T-helper 1 cell treated with Interleukin-12 subunit alpha and Interleukin-12 subunit beta and Interleukin-4 antibody, amounts not matched to agents 30 μg/mL and 1 μg/mL, for 36 hours (primary cell): Measurements from ENCODE around the gene GPRIN1.
"Not testable (repeated sequence)": the region's sequence is repeated elsewhere in the genome, so short reads cannot be mapped to it uniquely, and the experiment has no call there.

ENCODE experiments used
- H3K27ac Mint-ChIP-seq: one replicate; pipeline ENCODE4 v1.8.0; 2021; ENCODE audit warnings: mild to moderate bottlenecking, mixed read lengths
- H3K27me3 Mint-ChIP-seq: one replicate; pipeline ENCODE4 v1.8.0; 2021; ENCODE audit warnings: low read depth, mixed read lengths
- H3K36me3 Mint-ChIP-seq: one replicate; pipeline ENCODE4 v1.8.0; 2021; ENCODE audit warnings: low read depth, mixed read lengths
- H3K4me1 Mint-ChIP-seq: one replicate; pipeline ENCODE4 v1.8.0; 2021; ENCODE audit warnings: low read depth, mixed read lengths
- H3K4me3 Mint-ChIP-seq: one replicate; pipeline ENCODE4 v1.8.0; 2021; ENCODE audit warnings: mild to moderate bottlenecking, moderate library complexity, mixed read lengths
- H3K9me3 Mint-ChIP-seq: one replicate; pipeline ENCODE4 v1.8.0; 2021; ENCODE audit warnings: mixed read lengths

The GPRIN1 gene

DNA sequence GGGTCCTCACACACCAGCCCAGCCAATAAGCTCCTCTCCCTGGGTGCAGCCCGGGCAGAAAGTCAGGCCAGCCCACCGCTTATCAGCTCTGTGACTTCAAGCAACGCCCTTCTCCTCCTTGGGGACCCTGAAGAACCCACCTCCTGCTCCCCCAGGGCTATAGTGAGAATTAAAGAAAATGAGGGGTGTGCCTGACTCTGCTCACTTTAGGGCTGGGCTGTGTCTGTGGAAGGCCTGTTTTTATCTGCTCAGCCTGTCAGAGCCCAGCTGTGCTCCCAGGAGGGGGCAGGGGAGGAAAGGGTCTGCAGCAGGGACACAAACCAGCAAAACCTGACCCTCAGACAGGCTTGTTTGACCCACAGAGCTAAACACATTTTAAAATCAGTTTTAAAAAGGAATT is 3.9 kb downstream of the GPRIN1 start:
- Mint-ChIP-seq H3K27ac (no peak overlapping the region), H3K4me1 (peaks cover 16% of the 10 kb centered on the region), H3K27me3 (peaks cover 29% of the 10 kb centered on the region), H3K36me3 (peaks cover 3% of the 10 kb centered on the region), H3K4me3 (no peak overlapping the region), H3K9me3 (no peaks in the 10 kb centered on the region)

GRCh38 chr5:176603091-176603490 is 6.9 kb downstream of the GPRIN1 start:
- no peaks in the 10 kb centered on the region for H3K36me3 Mint-ChIP-seq
- peaks cover 1% of the 10 kb centered on the region for H3K4me1 Mint-ChIP-seq
- no peak overlapping the region for H3K4me3 Mint-ChIP-seq
- no peaks in the 10 kb centered on the region for H3K9me3 Mint-ChIP-seq
- H3K27me3 Mint-ChIP-seq = peaks cover 15% of the 10 kb centered on the region
- no peak overlapping the region for H3K27ac Mint-ChIP-seq

DNA sequence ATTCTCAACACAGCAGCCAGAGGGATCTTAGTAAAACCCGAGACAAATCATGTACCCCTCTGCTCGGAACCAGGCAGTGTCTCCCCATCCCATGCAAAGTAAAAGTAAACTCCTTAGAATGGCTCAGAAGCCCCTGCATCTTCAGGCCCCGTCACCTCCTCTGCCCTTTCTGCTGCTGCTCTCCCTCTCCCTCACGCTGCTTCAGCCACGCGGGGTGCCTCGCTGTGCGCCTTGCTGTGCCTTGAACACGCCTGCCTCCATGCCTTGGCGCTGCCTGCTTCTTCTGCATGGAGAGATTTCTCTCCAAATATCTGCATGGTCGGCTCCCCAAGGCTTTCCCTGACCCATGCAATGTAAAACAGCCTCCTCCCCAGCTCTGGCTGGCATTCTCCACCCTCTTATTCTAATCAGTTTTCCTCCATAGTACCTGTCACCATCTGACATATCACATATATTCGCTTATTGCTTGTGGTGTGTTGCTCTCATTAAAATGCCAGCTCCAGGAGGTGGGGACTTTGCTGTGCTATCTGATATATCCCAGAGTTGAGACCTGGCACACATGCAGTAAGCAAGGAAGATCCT is 8.0 kb downstream of the GPRIN1 start:
- no peak overlapping the region for H3K4me3 Mint-ChIP-seq
- H3K9me3 Mint-ChIP-seq = no peaks in the 10 kb centered on the region
- H3K36me3 Mint-ChIP-seq = no peaks in the 10 kb centered on the region
- peaks cover 15% of the 10 kb centered on the region for H3K27me3 Mint-ChIP-seq
- no peak overlapping the region for H3K27ac Mint-ChIP-seq
- no peaks in the 10 kb centered on the region for H3K4me1 Mint-ChIP-seq

DNA sequence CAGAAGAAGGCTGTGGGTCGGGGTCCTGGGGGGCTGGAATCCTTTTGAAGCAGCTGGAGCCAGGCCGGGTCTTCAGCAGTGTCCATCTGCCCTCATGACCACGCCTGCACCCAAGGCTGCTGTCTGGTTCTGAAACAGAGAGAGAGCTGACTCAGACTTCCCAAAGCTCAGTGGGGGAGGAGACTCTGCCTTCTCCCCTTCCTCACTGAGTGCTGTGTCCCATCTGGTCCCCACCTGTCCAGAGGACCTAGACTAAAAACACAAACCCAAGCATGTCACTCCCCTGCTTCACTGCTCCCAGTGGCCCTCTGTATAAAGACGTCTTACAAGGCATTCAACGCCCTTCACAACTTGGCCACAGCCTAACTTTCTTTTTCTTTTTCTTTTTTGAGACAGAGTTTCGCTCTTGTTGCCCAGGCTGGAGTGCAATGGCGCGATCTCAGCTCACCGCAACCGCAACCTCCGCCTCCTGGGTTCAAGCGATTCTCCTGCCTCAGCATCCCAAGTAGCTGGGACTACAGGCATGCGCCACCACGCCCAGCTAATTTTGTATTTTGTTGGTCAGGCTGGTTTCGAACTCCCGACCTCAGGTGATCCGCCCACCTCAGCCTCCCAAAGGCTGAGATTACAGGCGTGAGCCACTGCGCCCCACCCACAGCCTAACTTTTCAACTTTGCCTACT is 10.1 kb downstream of the GPRIN1 start:
- H3K9me3 Mint-ChIP-seq, H3K4me1 Mint-ChIP-seq, H3K4me3 Mint-ChIP-seq, H3K36me3 Mint-ChIP-seq, H3K27ac Mint-ChIP-seq: not testable (repeated sequence)
- peaks cover 15% of the 10 kb centered on the region for H3K27me3 Mint-ChIP-seq

- H3K27me3 Mint-ChIP-seq = peaks cover 10% of the 10 kb centered on the region
These were observed 12.3 kb downstream of the GPRIN1 start for GRCh38 chr5:176597417-176598389.

DNA sequence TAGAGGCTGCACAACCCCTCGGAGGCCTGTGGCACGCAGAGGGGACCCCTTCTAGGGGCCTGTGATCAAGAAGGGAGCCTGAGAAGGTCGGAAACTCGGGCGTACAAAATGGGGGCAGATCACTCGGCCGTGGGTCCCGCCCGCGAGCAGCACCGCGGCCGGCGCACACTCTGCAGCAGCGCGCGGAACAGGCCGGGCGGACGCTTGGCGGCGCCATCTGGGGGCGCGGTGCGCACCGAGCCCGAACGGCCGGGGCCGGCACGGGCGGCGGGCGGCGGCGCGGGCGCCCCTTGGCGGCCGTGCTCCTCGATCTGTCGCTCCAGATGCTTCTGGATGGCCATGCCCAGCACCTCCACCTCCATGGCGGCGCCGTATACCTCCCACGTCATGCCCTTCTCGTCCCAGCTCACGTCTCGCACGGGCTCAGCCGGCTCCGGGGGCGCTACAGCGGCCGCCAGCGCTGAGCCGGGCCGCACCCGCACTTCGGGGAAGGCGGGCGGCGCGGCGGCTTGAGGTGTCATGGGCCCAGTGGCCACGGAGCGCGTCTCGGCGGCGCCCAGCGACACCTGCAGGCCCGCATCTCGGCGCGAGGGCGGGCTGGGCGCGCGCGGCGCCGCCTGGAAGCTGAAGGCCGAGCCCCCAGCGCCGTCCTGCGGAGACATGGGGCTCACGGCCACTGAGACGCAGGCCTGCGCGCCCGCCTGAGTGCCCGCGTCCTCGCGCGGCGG is 13.1 kb downstream of the GPRIN1 start:
- H3K4me1 Mint-ChIP-seq = peaks cover 5% of the 10 kb centered on the region
- H3K4me3 Mint-ChIP-seq = peak overlapping the region; percentile 75
- H3K9me3 Mint-ChIP-seq = no peaks in the 10 kb centered on the region
- H3K36me3 Mint-ChIP-seq = no peaks in the 10 kb centered on the region
- H3K27ac Mint-ChIP-seq = peak overlapping the region; percentile 58
- H3K27me3 Mint-ChIP-seq = peaks cover 2% of the 10 kb centered on the region

More at GRCh38 chr5:176597417-176598389, 12.3 kb downstream of the GPRIN1 start:
- Mint-ChIP-seq H3K36me3 (no peaks in the 10 kb centered on the region), H3K4me3 (peak overlapping the region; percentile 30), H3K4me1 (peaks cover 5% of the 10 kb centered on the region), H3K9me3 (no peaks in the 10 kb centered on the region), H3K27ac (no peak overlapping the region)

GRCh38 chr5:176596069-176596644 is 13.8 kb downstream of the GPRIN1 start:
- Mint-ChIP-seq H3K4me1 (peaks cover 5% of the 10 kb centered on the region), H3K36me3 (no peaks in the 10 kb centered on the region), H3K9me3 (no peaks in the 10 kb centered on the region), H3K27ac (no peak overlapping the region), H3K27me3 (no peaks in the 10 kb centered on the region), H3K4me3 (peak overlapping the region; percentile 75)

GRCh38 chr5:176595386-176595943 is 14.5 kb downstream of the GPRIN1 start:
- no peak overlapping the region for H3K4me3 Mint-ChIP-seq

DNA sequence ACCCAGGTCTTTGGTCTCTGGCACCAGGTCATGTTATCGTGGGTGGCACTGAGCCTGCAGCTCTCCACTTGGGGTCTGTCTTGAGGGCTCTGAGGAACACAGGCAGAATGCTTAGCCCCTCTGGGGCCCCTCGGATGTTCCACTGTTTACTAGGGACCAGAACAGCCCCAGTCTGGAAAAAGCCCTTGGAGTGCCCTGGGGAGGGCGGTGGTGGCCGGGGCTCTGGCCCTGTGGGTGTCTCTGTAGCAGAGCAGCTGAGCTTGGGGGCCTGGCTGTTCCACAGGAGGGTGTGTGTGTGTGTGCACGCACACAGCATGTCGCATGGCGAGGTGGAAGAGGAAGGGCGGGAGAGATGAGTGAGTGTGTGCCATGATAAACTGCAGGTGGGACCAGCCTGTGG is 15.4 kb downstream of the GPRIN1 start:
- H3K27ac Mint-ChIP-seq = no peak overlapping the region
- peaks cover 5% of the 10 kb centered on the region for H3K4me1 Mint-ChIP-seq
- H3K9me3 Mint-ChIP-seq = no peaks in the 10 kb centered on the region
- no peaks in the 10 kb centered on the region for H3K36me3 Mint-ChIP-seq
- H3K4me3 Mint-ChIP-seq = no peak overlapping the region
- no peaks in the 10 kb centered on the region for H3K27me3 Mint-ChIP-seq

More at GRCh38 chr5:176595386-176595943, 14.5 kb downstream of the GPRIN1 start:
- Mint-ChIP-seq H3K27ac (no peak overlapping the region), H3K9me3 (no peaks in the 10 kb centered on the region), H3K4me1 (peaks cover 5% of the 10 kb centered on the region), H3K36me3 (no peaks in the 10 kb centered on the region), H3K27me3 (no peaks in the 10 kb centered on the region)

DNA sequence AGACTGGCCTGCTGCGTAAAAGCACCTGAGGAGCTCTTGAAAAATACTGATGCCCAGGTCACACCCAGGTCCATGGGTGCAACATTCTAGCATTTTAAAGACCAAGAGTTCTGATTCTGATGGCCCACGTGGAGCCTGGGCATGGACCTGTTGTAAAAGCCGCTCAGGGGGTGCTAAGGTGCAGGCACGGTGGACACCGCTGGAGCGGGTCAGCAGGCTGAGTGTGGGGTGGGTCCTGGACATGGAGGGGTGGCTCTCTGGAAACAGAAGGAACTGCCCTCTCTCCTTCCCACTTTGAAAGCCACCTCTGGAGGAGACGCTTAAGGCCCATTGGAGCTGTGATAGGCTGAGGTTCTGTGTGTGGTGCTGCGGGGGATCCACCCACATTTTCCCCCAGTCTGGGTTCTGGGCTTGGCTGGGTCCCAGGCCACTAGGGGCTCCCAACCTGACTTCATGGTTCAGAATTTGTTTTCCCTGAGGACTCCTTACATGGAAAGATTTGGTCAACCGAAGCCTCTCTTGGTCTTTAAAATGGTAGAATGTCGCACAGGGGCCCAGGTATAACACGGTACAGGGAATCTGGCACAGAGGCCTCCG is 16.6 kb downstream of the GPRIN1 start:
- no peaks in the 10 kb centered on the region for H3K9me3 Mint-ChIP-seq
- H3K4me3 Mint-ChIP-seq = no peak overlapping the region
- no peaks in the 10 kb centered on the region for H3K36me3 Mint-ChIP-seq
- H3K27ac Mint-ChIP-seq = no peak overlapping the region
- H3K27me3 Mint-ChIP-seq = no peaks in the 10 kb centered on the region
- peaks cover 5% of the 10 kb centered on the region for H3K4me1 Mint-ChIP-seq

DNA sequence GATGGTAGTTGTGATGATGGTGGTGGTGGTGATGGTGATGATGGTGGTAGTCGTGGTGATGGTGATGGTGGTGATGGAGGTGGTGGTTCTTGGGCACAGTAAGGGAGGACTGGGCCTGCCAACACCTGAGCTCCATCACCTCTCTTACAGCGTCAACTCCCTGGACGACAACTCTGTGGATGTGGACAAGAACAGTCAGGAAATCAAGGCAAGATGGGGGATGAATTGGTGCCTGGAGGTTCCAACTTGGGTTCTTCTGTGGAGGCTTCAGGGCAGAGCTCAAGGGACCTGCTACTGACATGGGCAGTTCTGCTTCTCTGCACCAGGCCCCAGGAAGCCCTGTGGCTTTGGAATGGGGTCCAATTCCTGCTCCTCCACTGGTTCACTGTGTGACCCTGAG is 17.4 kb downstream of the GPRIN1 start:
- H3K9me3 Mint-ChIP-seq = no peaks in the 10 kb centered on the region
- H3K4me3 Mint-ChIP-seq = no peak overlapping the region
- H3K36me3 Mint-ChIP-seq = no peaks in the 10 kb centered on the region
- no peak overlapping the region for H3K27ac Mint-ChIP-seq
- H3K4me1 Mint-ChIP-seq = peaks cover 5% of the 10 kb centered on the region
- no peaks in the 10 kb centered on the region for H3K27me3 Mint-ChIP-seq

GRCh38 chr5:176591667-176592066 is 18.3 kb downstream of the GPRIN1 start:
- not testable (repeated sequence) for H3K4me3 Mint-ChIP-seq, H3K4me1 Mint-ChIP-seq, H3K27me3 Mint-ChIP-seq, H3K36me3 Mint-ChIP-seq, H3K9me3 Mint-ChIP-seq, H3K27ac Mint-ChIP-seq

DNA sequence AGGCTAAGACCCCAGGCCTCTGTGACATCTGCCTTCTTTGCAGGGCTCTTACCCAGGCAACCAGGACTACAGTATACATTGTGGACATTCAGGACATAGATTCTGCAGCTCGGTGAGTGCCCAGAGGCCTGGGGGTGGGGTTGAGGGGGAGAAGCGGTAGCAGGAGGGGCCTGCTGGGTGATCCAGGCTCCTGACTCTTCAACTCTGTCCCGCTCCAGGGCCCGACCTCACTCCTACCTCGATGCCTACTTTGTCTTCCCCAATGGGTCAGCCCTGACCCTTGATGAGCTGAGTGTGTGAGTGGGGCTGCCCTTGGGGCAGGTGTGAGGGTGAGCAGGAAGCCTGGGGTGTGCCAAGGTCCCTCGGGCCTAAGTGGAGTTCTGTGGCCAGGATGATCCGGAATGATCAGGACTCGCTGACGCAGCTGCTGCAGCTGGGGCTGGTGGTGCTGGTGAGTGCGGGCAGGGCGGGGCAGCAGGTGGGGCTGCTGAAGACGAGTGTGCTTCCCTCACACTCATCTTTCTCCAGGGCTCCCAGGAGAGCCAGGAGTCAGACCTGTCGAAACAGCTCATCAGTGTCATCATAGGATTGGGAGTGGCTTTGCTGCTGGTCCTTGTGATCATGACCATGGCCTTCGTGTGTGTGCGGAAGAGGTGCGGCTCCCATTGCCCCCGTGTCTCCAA is 19.8 kb downstream of the GPRIN1 start:
- Mint-ChIP-seq H3K27me3 (no peaks in the 10 kb centered on the region), H3K36me3 (peaks cover 3% of the 10 kb centered on the region), H3K27ac (no peak overlapping the region), H3K9me3 (peaks cover 10% of the 10 kb centered on the region), H3K4me3 (no peak overlapping the region), H3K4me1 (no peaks in the 10 kb centered on the region)
